Loucy (cell line): ENCODE results near the gene CIART.
A peak's percentile ranks its signal among the peaks of the same experiment; 100 is the strongest.

Experiments used
- H2AFZ ChIP-seq: fragments of 200-600 bp; sonication (generic); 2 replicates; pipeline ENCODE4 v1.6.0; 2016; ENCODE audit warnings: antibody characterized with exemption, mild to moderate bottlenecking, low read length, moderate library complexity
- H3F3A ChIP-seq: fragments of 200-600 bp; 2 replicates; pipeline ENCODE4 v1.6.0; 2016; ENCODE audit warnings: antibody characterized with exemption, low read depth, mild to moderate bottlenecking
- H3K27me3 ChIP-seq: fragments of 200-600 bp; sonication (generic); 2 replicates; pipeline ENCODE4 v1.6.1; 2014; ENCODE audit warnings: low read length, mild to moderate bottlenecking; ENCODE audit not compliant: insufficient read depth, poor library complexity, severe bottlenecking
- H3K36me3 ChIP-seq: fragments of 200-600 bp; sonication (generic); 2 replicates; pipeline ENCODE4 v1.6.1; 2016; ENCODE audit warnings: low read length; ENCODE audit not compliant: insufficient read depth
- H3K4me1 ChIP-seq: fragments of 200-600 bp; sonication (generic); 2 replicates; pipeline ENCODE4 v1.5.1; 2014; ENCODE audit warnings: low read length, mild to moderate bottlenecking; ENCODE audit not compliant: insufficient read depth, poor library complexity, severe bottlenecking
- H3K4me2 ChIP-seq: fragments of 200-600 bp; sonication (generic); 2 replicates; pipeline ENCODE4 v1.6.0; 2014; ENCODE audit warnings: antibody characterized with exemption, low read length, low read depth, mild to moderate bottlenecking; ENCODE audit not compliant: poor library complexity, severe bottlenecking
- H3K4me3 ChIP-seq: fragments of 200-600 bp; sonication (generic); 2 replicates; pipeline ENCODE4 v1.5.1; 2014; ENCODE audit warnings: low read length, mild to moderate bottlenecking, mixed read lengths; ENCODE audit not compliant: poor library complexity, severe bottlenecking
- H3K79me2 ChIP-seq: fragments of 200-600 bp; sonication (generic); 2 replicates; pipeline ENCODE4 v1.6.1; 2014; ENCODE audit warnings: low read length; ENCODE audit not compliant: insufficient read depth
- H3K9ac ChIP-seq: fragments of 200-600 bp; sonication (generic); 2 replicates; pipeline ENCODE4 v1.6.0; 2014; ENCODE audit warnings: mild to moderate bottlenecking, low read depth, low read length, moderate library complexity; ENCODE audit not compliant: poor library complexity, severe bottlenecking
- H3K9me2 ChIP-seq: fragments of 200-600 bp; sonication (generic); replicated peaks from 2 replicates; pipeline ENCODE4 v1.6.1; 2016; ENCODE audit warnings: low read depth, low read length, mixed read lengths
- H3K9me3 ChIP-seq: fragments of 200-600 bp; sonication (generic); 2 replicates; pipeline ENCODE4 v1.6.1; 2014; ENCODE audit warnings: mild to moderate bottlenecking, antibody characterized with exemption, low read length, low read depth; ENCODE audit not compliant: insufficient read depth
- H4K20me1 ChIP-seq: fragments of 200-600 bp; sonication (generic); 2 replicates; pipeline ENCODE4 v1.6.0; 2014; ENCODE audit warnings: antibody characterized with exemption, low read length, mild to moderate bottlenecking; ENCODE audit not compliant: insufficient read depth, poor library complexity, severe bottlenecking
- EZH2phosphoT487 ChIP-seq: fragments of 200-600 bp; IDR thresholded peaks from 2 replicates; pipeline ENCODE4 v1.6.1; 2018; ENCODE audit warnings: antibody characterized with exemption, mild to moderate bottlenecking, moderate library complexity, borderline replicate concordance
- TF ChIP-seq, protein P1 (sequence below): fragments of 200-600 bp; sonication (generic); conservative IDR thresholded peaks from 2 replicates; pipeline ENCODE4 v1.5.1; 2014; ENCODE audit warnings: mild to moderate bottlenecking, antibody characterized with exemption, low read length

CIART gene

DNA sequence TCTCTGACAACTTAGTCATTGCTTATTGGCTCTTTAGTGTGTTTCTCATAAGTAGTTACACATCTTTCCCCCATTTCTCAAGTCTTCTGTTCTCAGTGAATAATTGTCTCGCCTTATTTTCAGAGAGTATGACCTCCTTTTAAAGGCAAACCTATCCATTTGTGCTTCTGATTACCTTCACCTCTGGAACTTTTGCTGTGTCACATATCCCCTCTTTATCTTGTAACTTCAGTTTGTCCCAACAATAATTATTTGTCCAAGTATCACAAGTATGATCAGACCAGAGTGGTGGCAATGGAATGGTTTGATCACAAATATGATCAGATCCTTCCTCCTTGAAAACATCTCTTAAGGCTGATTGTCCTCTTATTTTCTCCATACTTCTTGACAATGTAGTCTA is 6.0 kb downstream of the CIART start:
- H3K9ac ChIP-seq: no peak overlapping the region
- no peaks in the 10 kb centered on the region for H4K20me1 ChIP-seq
- H3K4me1 ChIP-seq: peaks cover 8% of the 10 kb centered on the region
- TF ChIP-seq, protein P1, sequence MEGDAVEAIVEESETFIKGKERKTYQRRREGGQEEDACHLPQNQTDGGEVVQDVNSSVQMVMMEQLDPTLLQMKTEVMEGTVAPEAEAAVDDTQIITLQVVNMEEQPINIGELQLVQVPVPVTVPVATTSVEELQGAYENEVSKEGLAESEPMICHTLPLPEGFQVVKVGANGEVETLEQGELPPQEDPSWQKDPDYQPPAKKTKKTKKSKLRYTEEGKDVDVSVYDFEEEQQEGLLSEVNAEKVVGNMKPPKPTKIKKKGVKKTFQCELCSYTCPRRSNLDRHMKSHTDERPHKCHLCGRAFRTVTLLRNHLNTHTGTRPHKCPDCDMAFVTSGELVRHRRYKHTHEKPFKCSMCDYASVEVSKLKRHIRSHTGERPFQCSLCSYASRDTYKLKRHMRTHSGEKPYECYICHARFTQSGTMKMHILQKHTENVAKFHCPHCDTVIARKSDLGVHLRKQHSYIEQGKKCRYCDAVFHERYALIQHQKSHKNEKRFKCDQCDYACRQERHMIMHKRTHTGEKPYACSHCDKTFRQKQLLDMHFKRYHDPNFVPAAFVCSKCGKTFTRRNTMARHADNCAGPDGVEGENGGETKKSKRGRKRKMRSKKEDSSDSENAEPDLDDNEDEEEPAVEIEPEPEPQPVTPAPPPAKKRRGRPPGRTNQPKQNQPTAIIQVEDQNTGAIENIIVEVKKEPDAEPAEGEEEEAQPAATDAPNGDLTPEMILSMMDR: no peak
- no peak for TF ChIP-seq EZH2phosphoT487
- H3K9me3 ChIP-seq: no peaks in the 10 kb centered on the region
- H3K36me3 ChIP-seq: peaks cover 13% of the 10 kb centered on the region; the same call in 1 of the 2 replicates
- H3K4me2 ChIP-seq: no peak overlapping the region
- peaks cover 14% of the 10 kb centered on the region; the same call in 1 of the 2 replicates for H3K79me2 ChIP-seq
- H3K27me3 ChIP-seq: no peaks in the 10 kb centered on the region
- no peak overlapping the region for H2AFZ ChIP-seq
- H3K9me2 ChIP-seq: no peaks in the 10 kb centered on the region
- H3K4me3 ChIP-seq: no peak overlapping the region
- H3F3A ChIP-seq: no peaks in the 10 kb centered on the region

DNA sequence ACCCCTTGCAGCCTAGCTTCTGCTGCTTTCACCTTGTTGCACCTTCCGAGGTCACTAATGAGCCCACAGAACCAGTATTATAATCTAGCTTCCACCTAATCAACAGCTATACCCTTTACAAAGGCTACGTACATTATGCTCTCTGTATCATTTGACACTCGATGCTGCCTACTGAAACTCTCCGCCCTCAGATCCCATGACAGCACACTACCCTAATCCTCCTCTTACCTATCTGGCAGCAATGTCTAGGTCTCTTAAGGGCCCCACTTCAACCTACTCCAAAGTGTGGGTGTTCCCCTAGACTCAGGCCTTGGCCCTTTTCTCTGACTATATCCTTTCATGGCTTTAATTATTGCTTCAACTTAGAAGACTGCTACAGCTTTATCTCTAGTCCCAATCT is 6.5 kb downstream of the CIART start:
- Histone ChIP-seq H3K36me3 (peaks cover 13% of the 10 kb centered on the region; the same call in 1 of the 2 replicates), H3K79me2 (peaks cover 12% of the 10 kb centered on the region), H3K9me2 (no peaks in the 10 kb centered on the region), H3K4me3 (no peak overlapping the region), H4K20me1 (no peaks in the 10 kb centered on the region), H3K4me1 (peaks cover 10% of the 10 kb centered on the region), H2AFZ (no peak overlapping the region), H3K4me2 (no peak overlapping the region), H3F3A (no peaks in the 10 kb centered on the region), H3K27me3 (no peaks in the 10 kb centered on the region), H3K9ac (no peak overlapping the region), H3K9me3 (no peaks in the 10 kb centered on the region)
- no peak for TF ChIP-seq EZH2phosphoT487
- TF ChIP-seq, protein P1: no peak

DNA sequence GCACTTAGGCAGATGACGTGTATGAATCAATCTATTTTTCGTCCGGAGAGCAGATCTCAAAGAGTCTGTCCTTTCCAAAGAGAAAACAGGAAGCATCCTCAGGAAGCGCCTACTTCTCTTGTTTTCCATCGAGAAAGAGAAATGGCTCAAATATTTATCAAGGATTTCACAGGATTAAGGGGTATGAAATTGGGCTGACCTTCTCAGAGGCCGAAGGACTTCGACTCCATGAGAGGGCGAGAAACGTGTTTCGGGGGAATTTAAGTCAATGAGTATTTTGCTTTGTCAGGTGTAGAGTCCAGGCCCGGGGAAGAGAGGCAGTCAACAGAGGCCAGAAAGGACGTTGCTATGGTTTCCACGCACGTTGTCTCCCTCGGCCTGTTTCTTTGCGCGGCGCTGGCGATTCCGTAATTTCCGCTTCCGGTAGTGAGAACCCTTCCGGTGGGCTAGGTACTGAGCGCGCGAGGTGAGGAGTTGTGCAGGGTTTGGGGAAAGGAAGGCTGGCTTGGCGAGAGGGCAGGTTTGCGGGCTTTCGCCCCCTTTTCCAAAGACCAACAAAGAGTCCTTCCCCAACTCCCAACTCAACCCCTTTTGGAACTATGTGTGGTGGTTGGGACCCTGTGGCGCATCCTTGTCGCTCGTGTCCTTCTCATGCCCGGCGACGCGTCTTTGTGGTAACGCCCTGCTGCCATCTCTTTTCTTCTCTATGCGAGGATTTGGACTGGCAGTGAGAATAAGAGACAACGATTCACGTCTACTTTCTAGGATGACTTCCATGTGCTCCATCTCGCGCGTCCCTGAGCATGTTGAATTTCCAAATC is 11.3 kb downstream of the CIART start, which contains the start of gene MRPS21:
TSS of gene MRPS21 (plus strand) at position 429 of the 821 bp plus-strand sequence. CDS start 506 bp downstream, outside the sequence.
- Histone ChIP-seq H3K27me3 (no peaks in the 10 kb centered on the region), H3K4me2 (peak within 1 kb of the TSS; percentile 82), H3K9ac (peak within 1 kb of the TSS; percentile 90), H2AFZ (peak within 1 kb of the TSS; percentile 91), H3F3A (no peaks in the 10 kb centered on the region), H4K20me1 (no peaks in the 10 kb centered on the region), H3K79me2 (peaks cover 29% of the 10 kb centered on the region), H3K4me1 (peaks cover 24% of the 10 kb centered on the region), H3K9me3 (no peaks in the 10 kb centered on the region), H3K4me3 (peak within 1 kb of the TSS; percentile 93), H3K9me2 (no peaks in the 10 kb centered on the region), H3K36me3 (no peaks in the 10 kb centered on the region)
- no peak for TF ChIP-seq EZH2phosphoT487
- TF ChIP-seq, protein P1: no peak
